RWPE1 (cell line): Measurements from ENCODE around the gene C3orf33.

Experiments used
- CTCF ChIA-PET: fragments of 350-600 bp; sonication (Branson Sonifier 250); formaldehyde crosslinking; extraction: SDS; loops from one replicate; lab custom pipeline; 2021; lab: Yijun Ruan, JAX
- POLR2A ChIA-PET: fragments of 400-600 bp; formaldehyde crosslinking; extraction: SDS; loops from one replicate; lab custom pipeline; 2020; ENCODE audit warnings: antibody characterized with exemption; ENCODE audit not compliant: low non-redundant PET; lab: Yijun Ruan, JAX
- DNase-seq: peaks from one replicate; pipeline ENCODE4 v3.0.0; 2012; ENCODE audit warnings: low spot score
- H3K27ac ChIP-seq: fragments of 450-650 bp; 2 replicates; pipeline ENCODE4 v1.5.1; 2017
- TF ChIP-seq, protein P1 (sequence below): fragments of 450-650 bp; conservative IDR thresholded peaks from 2 replicates; pipeline ENCODE4 v1.5.1; 2017; ENCODE audit warnings: low read depth, mild to moderate bottlenecking

Gene C3orf33

DNA sequence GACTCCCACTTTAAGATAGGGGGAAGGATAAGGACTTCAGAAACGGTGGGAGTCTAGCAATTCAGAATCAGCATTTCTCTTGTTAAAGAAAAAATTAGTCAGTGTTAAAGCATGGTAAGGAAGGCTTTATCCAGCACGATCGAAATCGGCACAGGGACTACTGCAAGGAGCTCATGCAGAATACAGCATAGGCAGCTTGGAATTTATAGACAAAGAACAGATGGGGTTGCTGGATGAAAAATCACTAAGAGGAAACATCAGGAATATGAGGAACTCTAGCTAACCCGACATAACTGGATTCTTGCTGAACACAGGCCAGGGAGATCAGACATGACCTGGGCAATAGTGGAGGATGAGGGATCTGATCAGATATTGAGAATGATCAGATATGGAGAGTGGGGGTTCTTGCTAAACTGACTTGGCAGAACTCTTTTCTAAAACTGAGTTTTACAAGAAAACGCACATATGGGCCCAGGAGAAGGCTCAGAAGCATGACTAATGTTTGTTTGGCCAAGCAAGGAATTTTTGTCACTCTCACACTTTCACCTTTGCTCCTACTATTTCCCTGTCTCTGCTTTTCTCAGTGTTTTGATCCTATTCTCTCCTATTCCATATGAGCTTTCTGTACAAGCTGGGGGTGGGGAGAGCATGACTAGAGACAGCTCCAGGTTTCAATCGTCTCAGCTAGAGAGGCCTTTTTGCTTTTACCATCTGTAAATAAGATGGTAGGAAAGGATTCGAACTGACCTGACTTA lies 57.3 kb downstream of the C3orf33 start:
- DNase-seq, result no peak
- ChIA-PET POLR2A (interaction anchor here (0.7 kb wide), 1 partner anchor 21 kb away, joined by 3 read pairs; no protein-coding TSS in a partner anchor), CTCF (no interaction called here)

DNA sequence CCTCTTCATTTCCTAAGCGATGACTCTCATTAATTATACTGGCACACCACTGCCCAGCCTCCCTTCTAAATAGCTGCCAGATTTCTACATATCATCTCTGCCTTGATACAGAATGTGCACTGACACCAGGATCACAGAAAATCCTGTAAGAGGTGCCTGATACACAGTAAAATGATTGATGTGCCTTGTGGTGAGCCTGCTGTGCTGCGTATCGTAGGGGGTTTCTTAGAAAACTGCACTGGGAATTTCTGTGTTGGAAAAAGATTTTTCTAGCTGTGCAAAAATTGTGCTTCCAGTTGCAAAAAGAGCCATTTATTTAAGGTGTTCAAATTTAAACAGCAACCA lies 58.2 kb downstream of the C3orf33 start:
- no peak overlapping the region for H3K27ac ChIP-seq
- ChIA-PET POLR2A (no interaction called here), CTCF (no interaction called here)
- TF ChIP-seq, protein P1, sequence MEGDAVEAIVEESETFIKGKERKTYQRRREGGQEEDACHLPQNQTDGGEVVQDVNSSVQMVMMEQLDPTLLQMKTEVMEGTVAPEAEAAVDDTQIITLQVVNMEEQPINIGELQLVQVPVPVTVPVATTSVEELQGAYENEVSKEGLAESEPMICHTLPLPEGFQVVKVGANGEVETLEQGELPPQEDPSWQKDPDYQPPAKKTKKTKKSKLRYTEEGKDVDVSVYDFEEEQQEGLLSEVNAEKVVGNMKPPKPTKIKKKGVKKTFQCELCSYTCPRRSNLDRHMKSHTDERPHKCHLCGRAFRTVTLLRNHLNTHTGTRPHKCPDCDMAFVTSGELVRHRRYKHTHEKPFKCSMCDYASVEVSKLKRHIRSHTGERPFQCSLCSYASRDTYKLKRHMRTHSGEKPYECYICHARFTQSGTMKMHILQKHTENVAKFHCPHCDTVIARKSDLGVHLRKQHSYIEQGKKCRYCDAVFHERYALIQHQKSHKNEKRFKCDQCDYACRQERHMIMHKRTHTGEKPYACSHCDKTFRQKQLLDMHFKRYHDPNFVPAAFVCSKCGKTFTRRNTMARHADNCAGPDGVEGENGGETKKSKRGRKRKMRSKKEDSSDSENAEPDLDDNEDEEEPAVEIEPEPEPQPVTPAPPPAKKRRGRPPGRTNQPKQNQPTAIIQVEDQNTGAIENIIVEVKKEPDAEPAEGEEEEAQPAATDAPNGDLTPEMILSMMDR, result no peak
- no peak for DNase-seq

More for the DNA sequence above, 57.3 kb downstream of the C3orf33 start:
- TF ChIP-seq, protein P1, result no peak
- H3K27ac ChIP-seq, result no peak overlapping the region

DNA sequence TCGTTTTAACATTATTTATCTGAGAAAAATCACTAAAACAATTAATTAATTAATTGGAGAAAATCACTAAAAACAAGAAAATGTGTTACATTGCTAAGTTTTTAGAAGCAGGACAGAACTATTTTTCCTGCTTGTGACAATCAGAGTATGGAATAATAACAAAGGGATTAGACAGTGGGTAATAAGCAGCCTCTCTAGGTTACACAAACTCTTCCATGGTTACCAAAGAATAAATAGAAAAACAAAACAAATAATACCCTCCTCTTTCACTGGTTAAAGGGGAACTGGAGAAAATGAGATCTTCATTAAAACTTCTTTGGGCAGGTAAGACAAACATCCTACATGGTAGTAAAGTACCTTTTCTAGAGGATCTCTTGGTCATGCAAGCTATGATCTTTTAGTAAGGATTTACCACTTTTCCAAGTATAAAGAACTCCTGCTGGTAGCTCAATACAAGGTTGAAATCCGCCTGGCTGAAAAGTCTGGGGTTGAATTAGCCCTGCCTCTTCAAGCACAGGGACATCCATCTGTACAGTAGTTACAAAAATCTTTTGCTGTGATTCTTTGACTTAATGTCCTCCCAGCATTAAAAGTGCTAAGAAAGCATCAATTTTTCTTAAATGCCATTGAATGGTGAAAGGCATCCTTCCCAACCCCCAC lies 58.7 kb downstream of the C3orf33 start:
- no peak overlapping the region for H3K27ac ChIP-seq
- TF ChIP-seq, protein P1, result no peak
- POLR2A ChIA-PET, result no interaction called here
- no peak for DNase-seq
- CTCF ChIA-PET, result interaction anchor here (0.6 to 0.7 kb wide), 2 partner anchors 176 to 225 kb away, joined by 3 to 7 read pairs; no protein-coding TSS in a partner anchor

DNA sequence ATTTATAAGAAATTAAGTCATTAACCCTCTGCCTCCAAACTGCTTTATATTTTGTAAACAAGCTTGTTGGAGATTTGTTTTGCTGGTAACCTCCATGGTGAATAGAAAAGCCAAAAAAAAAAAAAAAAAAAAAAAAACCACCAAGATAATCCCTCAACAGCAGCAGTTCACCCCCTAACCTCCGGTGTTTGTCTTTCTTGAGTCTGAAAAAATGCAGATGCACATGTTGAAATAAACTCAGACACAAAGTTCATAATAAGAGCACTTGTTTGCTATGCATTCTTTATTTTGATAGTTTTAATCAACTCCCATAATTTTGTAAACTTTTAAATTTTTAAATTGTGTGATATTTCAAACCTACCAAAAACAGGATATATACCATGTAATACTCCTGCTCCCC lies 59.4 kb downstream of the C3orf33 start:
- DNase-seq, result no peak
- TF ChIP-seq, protein P1, result no peak
- no peak overlapping the region for H3K27ac ChIP-seq
- CTCF ChIA-PET, result interaction anchor here (0.7 kb wide), 1 partner anchor 226 kb away, joined by 3 read pairs; no protein-coding TSS in a partner anchor
- POLR2A ChIA-PET, result interaction anchor here (0.7 kb wide), 1 partner anchor 1025 kb away, joined by 3 read pairs; no protein-coding TSS in a partner anchor

DNA sequence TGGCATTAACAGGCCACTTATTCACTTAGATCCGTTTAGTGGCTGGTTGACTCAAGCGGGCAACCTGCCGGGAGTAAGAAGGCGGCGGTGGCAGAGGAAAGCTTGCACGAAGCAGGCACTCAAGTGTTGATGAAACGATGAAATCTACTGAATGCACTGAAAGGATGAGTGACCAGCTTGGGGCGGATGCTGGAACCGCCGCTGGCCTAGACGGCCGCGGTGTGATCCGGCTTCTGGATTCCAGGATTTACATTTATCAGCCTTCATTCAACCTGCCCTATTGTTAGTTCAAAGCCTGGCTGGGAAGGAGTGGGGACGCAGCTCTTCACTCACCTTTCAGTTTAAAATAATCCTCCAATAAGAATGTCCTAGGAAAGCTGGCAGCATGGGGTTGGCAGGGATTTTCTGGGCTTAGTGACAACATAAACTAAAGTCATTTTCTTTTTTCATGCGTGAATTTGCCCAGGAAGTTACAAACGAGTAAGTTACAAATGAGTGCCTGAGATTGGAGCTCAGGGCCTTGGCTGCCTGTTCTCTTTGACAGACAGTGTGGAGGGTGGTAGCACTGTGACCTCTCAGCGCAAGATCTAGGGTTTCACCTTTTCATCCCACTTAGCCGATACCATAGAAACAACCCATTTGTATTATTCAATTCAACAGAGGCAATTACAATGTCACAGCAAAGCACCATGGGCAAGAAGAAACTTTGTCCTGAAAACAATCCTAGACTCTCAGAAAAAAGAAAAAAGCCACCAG lies 60.1 kb downstream of the C3orf33 start:
- H3K27ac ChIP-seq, result no peak overlapping the region
- POLR2A ChIA-PET, result interaction anchor here (0.7 kb wide), 1 partner anchor 1024 kb away, joined by 3 read pairs; no protein-coding TSS in a partner anchor
- TF ChIP-seq, protein P1, result no peak
- DNase-seq, result no peak
- CTCF ChIA-PET, result interaction anchor here (0.6 kb wide), 2 partner anchors 60 to 915 kb away, joined by 3 to 4 read pairs; partner anchors contain the start of gene C3orf33
